ENCODE data around the gene PPARD.
A peak's percentile ranks its signal among the peaks of the same experiment; 100 is the strongest.

PPARD gene

DNA sequence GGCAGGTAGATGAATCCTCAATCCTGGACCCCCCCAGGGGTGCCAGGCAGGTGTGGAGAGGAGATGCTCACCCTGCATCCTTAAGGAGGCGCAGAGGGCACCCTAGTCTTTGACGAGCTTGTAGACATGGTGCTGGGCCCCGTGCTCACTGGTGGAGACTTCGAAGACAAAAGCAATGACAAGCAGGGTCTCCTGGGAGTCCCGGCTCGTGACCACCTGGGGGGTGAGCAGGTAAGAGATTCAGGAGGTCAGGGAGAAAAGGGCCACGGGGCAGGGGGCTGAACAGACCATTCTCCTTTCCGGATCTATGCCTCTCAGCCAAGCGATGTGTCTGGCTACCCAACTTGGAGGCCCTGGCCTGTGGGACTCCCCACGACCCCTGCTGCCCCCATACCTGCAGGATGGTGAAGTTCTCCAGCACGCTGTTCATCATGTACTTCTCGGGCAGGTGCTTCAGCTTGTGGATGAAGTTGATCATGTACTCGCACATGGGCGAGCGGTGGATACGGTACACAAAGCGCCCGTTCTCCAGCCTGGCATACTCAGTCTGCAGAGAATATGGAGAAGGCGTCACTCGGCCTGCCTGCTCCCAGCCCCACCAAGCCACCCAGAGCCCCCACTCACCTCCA, 132.7 kb downstream of the PPARD start:
- peak; percentile 20 for DNase-seq

- no peak for DNase-seq
These were observed 133.2 kb downstream of the PPARD start for GRCh38 chr6:35475573-35475972.

GRCh38 chr6:35476004-35476403, 133.6 kb downstream of the PPARD start:
- DNase-seq: no peak

- DNase-seq: no peak
These were observed 134.7 kb downstream of the PPARD start for GRCh38 chr6:35477028-35477427.
